Smooth muscle cell of the brain vasculature (primary cell): Measurements from ENCODE around the gene TRIM68.

Source experiments
- DNase-seq: peaks from one replicate; pipeline ENCODE4 v3.0.0-alpha.2; 2012; ENCODE audit warnings: low read depth, low spot score

TRIM68 gene

DNA sequence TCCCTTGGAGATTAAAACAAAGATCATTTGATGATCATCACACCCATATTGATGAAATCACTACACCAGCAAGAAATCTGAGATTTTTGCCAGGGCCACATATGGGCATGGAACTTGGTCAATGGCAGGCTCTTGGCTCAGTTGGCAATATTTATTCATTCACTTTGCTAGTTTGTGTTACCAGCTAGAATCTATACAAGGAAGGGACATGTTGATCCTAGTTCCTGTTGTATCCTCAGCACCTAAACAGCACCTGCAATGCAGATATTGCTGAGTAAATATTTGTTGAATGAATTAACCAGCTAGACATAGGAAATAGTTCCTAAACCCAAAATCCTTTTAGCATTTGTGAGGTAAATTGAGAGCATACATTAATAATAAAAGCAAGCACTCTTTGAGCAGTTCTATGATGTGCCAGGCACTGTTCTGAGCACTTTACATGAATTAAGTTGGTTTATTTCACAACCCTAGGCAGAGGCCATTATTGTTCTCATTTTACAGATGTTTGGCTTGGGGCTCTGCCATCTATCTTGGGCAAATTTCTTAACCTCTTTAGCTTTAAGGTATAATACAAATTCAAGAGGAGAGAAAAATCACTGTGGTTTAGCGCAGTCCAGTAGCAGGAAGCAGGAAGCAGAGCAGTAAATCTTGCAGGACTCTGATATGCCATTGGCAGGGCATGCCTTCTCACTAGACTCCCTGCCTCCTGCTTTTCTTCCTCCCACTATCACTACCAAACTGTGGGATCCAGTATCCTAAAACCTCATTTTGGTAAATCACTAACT is 1.6 kb downstream of the TRIM68 start:
- no peak for DNase-seq

DNA sequence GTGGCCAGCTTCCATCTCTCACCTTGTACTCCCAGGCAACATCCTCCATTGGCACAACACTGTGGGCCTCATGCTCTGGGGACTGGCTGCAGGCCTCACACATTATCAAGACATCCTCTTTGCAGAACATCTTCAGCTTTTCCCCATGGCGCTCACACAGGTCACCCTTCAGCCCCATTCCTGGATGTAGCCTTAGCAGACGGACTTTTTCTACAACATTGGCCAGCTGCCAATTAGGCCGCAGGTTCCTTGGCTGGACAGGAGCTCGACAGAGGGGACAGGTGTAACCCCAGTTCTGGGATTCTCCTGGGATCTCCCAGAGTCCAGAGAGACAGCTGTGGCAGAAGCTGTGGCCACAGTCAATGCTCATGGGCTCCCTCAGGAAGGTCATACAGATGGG is 3.0 kb downstream of the TRIM68 start:
- DNase-seq, result no peak

DNA sequence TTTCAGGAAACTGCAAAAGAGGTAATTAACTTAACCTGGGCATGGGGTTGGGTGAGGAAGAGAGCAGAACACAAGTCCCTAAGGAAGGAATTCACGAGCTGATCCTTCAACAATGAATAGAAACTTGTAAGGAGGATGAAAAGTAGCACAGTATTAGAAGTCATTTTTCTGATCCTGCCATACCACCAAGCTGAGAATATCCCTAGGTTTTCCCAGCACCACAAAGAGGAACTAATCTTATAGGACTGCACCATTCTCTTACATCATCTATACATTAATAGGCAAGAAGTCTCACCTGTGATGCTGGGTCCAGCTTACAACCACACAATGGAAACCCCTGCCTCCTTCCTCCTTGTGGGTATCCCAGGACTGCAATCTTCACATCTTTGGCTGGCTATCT is 14.3 kb downstream of the TRIM68 start, which contains the start of gene OR52I1:
Gene OR52I1, plus strand, starts transcription at position 301 of the 400 bp plus-strand sequence. Its CDS starts 0 bp downstream, at position 301.
- no peak for DNase-seq

DNA sequence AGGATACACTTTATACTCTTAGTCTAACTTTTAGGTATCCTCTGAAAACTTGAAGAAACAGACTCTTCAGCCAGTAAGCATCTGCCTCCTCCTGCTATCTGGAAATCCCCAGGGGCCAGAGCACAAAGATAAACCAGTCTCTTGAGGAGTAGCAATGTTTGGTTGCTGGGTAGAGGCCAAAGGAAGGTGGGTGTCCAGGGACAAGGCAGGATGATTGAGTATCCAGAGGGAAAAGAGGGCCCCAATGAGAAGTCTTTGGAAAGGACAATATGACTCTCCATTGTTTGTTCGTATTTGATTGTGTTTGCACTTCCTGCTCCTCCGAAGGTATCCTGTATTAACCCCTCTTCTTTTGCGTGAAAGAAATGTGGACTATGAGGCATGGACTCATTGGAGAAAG is 19.0 kb downstream of the TRIM68 start:
- DNase-seq, result no peak

DNA sequence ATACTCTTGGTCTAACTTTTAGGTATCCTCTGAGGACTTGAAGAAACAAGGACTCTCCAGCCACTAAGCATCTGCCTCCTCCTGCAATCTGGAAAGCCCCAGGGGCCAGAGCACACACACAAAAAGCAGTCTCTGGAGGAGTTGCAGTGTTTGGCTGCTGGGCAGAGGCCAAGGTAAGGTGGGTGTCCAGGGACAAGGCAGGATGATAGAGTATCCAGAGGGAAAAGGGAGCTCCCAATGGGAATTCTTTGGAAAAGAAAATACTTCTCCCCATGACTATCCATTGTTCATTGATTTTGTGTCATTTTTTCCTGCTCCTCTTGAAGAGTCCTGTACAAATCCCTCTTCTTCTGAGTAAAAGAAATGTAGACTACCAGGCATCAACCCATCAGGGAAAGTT is 26.6 kb downstream of the TRIM68 start, which contains the start of gene OR52I2:
Gene OR52I2, plus strand, starts transcription at position 301 of the 400 bp plus-strand sequence.
- DNase-seq, result no peak

DNA sequence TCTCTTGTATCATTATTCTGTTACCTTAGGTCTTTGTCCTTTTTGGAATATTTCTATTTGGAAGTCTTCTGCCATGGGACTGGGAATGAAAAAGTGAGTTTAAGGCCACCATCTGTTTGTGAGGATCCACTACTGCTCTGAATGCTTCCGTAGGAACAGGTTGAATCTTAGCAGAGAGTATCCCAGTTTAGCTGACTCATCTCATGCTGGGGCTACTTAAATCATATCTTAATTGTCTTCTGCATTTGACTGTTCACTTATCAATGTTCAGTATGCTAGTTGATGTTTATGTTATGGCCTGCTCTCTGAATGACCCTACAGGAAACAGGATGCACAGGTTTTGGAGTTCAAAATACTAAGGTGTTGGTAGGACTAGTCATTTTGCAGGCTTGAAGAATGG is 27.9 kb downstream of the TRIM68 start:
- DNase-seq, result no peak

DNA sequence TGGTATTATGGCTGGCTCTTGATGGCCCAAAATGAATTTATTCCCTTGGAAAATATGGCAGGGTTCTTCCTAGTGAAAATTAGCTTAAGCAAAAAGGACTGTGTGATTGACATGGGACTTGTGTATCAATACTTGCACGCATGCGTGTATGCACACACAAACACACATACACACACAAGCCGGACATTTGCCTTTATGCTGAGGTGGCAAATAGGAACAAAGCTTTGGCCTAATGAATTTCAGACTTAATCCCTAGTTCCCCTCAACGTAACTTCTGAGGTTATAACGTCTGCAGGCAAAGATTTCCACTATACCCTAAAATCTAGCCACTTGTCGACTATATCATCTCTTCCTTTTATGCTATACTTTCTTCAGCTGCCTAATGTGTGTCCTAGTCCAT is 29.4 kb downstream of the TRIM68 start:
- no peak for DNase-seq

DNA sequence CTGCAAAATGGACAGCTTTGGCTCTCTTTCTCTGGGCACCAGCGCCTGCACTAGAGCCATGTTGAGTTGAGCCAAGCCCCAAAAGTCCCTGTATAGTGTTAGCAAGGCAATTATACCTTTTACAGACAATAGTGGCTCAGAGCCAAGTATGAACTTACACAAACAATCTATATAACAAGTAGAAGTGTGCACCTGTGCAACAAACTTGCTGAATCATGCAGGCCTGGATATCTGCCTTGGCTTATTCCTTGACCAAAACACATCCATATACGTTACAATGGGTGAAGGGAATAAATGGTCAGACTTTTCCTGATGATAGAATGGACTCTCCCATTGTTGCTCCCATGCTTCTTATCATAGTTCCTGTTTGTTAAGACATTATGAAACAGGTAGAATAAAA is 30.3 kb downstream of the TRIM68 start:
- no peak for DNase-seq

DNA sequence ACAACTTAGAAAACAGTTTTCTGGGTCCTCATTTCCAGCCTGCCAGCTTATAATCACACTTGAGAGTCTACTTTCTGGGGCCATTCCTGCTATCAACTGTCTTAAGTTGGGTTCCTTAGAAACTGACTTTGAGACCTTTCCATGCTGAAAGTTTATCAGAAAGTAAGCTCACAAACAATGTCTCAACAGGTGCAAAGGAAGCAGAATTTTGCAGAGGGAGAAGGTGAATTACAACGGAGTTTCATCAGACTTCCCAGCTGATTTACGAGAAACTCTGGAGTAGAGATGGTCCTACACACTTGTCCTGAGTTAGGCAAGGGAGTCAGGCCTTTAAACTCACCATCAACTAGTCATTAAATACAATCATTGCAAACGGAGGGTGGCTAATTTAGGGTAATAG is 31.2 kb downstream of the TRIM68 start:
- DNase-seq, result no peak

DNA sequence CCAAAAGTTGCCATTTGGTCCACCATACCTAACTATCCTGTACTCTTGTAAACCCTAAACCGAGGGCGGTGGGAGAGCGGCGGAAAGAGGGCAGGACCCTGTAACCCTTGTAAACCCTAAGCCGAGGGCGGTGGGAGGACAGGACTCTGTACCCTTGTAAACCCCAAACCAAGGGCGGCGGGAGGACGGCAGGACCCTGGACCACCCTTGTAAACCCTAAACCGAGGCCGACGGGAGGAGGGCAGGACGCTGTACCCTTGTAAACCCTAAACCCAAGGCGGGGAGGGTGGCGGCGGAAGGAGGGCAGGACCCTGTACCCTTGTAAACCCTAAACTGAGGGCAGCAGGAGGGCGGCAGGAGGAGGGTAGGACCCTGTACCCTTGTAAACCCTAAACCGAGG is 39.0 kb downstream of the TRIM68 start:
- DNase-seq, result no peak

DNA sequence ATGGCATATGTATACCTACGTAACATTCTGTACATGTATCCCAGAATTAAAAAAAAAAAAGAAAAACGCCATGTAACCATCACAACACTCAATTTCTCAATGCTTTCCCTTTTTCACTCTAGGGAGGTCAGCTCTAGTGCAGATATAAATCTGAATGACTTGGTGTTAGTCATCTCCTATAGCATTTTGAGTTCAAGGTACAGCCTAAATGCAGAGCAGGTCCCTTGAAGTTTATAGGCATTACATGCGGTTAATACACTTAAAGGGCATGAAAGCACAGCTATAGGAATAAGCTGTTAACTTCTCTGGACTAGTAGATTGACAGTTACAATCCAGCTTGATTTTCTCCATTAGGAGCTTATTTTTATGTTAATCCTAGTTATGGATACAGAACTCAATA is 42.7 kb downstream of the TRIM68 start:
- DNase-seq, result no peak

DNA sequence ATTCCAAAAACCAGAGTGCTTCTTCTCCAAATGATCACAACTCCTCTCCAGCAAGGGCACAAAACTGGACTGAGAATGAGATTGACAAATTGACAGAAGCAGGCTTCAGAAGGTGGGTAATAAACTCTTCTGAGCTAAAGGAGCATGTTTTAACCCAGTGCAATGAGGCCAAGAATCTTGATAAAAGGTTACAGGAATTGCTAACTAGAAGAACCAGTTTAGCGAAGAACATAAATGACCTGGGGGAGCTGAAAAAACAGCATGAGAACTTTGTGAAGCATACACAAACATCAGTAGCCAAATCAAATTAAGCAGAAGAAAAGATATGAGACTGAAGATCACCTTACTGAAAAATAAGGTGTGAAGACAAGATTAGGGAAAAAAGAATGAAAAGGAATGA is 47.6 kb downstream of the TRIM68 start:
- no peak for DNase-seq

DNA sequence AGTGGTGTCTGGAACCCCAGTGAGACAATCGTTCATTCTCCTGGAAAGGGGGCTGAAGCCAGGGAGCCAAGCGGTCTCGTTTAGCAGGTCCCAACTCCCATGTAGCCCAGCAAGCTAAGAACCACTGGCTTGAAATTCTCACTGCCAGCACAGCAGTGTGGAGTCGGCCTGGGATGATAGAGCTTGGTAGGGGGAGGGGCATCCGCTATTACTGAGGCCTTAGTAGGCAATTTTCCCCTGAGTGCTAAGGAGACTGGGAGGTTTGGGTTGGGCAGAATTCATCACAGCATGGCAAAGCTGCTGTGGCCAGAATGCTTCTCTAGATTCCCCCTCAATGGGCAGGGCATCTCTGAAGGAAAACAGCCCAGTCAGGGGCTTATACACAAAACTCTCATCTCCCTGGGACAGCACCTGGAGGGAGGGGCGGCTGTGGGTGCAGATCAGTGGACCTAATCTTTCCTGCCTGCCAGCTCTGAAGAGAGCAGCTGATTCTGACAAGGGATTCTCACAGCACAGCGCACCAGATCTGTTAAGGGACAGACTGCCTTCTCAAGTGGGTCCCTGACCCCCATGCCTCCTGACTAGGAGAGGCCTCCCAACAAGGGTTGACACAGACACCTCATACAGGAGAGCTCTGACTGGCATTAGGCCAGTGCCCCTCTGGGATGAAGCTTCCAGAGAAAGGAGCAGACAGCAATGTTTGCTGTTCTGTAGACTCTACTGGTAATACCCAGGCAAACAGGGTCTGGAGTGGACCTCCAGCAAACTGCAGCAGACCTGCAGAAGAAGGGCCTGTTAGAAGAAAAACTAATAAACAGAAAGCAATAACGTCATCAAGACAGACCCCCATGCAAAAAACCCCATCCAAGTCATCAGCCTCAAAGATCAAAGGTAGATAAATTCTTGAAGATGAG is 48.2 kb downstream of the TRIM68 start:
- no peak for DNase-seq

DNA sequence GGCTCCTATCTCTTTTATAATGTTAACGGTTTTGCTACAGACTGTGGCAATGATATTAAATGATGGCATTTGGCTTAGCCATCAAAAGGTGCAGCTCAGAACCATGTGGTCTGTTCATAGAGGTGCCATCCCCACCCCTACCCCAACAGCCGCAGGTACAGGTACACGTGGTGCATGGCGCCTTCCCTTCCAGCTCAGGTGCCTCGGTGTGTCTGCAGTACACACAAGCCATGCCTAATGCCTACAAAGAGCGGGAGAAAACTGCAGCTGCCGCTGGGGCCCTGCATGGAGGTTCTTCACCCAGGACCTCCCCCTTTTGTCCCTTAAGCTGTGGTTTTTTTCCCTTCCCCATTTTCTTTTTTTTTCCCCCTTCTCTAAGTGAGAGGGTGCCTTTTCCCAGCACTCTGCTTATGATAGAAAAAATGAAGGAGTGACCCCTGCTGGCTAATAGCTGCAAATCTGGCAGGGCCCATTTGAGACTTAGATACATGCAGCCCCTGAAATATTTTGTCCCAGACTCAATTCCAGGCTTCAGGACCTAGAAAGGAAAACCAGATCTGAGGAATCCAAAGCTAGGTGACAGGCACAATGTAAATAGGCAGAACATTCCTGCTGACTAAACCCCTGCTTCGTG is 56.6 kb downstream of the TRIM68 start:
- no peak for DNase-seq
